ENCODE measurements around the gene OSBPL2.

The OSBPL2 gene

GRCh38 chr20:62315773-62316172 lies 77.5 kb downstream of the OSBPL2 start:
- DNase-seq, result no peak

DNA sequence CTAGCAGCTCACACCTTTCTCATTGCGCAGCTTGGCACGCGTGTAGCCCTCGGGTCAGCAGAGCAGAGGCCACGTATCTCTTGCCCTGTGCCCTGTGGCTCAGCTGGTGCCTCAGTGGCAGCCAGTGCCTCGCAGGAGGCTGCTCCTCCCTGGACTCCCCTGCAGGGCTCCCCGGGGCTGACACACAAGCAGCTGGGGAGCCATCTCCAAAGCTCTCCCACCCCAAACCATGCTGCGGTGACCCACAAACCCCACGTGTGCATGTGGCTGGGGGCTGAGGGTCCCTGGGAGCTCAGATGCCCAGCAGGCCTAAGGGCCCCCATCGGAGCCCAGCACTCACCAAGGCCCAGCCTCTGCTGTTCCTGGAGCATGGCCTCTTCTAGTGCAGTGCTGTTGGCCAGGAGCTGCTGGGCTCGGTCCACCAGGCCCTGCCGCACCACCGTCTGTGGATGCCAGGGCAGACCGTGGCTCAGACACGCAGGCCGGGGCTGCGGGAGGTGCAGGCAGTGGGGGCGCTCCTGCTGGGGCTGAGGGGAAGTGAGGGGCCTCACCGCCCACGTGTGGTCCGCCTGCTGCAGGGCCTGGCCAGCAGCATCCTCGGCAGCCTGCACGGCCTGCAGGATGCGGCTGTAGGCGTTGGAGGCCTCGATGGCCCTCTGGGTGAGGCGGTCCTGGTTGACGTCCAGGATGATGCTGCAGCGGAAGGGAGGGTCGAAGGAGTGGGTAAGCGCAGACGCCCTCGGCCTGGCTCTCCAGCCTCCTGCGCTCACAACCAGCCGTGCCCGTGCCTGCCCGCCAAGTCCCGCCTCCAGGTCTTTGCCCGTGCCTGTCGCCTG lies 78.2 kb downstream of the OSBPL2 start:
- DNase-seq, result no peak

- DNase-seq, result no peak
These were observed 78.9 kb downstream of the OSBPL2 start for GRCh38 chr20:62317167-62317655.

DNA sequence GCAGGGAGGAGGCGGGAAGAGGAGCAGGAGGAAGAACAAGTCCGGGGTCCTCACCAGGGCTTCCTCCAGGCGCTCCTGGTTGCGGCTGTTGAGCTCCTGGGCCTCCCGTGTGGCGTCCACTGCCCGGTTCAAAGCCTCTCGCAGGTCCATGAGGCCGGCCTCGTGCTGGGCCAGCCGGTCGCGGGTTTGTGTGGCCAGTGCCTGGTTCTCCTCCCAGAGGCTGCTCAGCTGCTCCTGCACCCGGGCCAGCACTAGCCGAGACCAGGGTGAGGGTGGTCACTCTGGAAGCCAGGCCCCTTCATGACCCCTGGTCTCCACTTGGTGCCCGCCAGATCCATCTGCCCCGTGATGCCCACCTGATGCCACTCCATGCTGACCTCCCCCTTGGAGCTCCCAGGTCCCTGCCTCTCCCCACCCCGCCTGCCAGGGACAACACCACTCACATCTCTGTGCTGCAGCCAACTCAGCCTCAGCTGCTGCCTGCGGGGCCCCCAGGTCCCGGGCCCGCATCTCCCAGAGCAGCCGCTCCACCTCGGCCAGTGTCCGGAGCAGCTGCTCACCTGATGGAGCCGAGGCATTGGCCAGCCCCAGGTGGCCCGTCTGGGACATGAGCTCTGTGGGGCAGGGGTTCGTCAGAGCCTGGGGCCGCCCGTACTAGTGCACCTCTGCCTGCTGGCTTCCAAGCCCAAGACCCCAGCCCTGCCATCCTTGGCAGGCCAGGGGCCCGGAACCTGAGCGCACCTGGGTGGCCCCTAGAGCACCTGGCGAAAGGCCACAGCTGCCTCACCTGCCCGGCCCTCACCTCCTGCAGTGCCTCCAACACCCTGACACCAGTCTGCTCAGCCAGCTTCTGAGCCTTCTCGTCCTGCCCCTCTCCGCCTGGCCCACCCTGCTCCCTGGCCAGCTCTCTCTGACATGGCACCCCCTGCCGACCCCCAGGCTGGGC lies 80.4 kb downstream of the OSBPL2 start:
- no peak for DNase-seq

- DNase-seq, result no peak
These were observed 81.1 kb downstream of the OSBPL2 start for GRCh38 chr20:62319346-62319909.

DNA sequence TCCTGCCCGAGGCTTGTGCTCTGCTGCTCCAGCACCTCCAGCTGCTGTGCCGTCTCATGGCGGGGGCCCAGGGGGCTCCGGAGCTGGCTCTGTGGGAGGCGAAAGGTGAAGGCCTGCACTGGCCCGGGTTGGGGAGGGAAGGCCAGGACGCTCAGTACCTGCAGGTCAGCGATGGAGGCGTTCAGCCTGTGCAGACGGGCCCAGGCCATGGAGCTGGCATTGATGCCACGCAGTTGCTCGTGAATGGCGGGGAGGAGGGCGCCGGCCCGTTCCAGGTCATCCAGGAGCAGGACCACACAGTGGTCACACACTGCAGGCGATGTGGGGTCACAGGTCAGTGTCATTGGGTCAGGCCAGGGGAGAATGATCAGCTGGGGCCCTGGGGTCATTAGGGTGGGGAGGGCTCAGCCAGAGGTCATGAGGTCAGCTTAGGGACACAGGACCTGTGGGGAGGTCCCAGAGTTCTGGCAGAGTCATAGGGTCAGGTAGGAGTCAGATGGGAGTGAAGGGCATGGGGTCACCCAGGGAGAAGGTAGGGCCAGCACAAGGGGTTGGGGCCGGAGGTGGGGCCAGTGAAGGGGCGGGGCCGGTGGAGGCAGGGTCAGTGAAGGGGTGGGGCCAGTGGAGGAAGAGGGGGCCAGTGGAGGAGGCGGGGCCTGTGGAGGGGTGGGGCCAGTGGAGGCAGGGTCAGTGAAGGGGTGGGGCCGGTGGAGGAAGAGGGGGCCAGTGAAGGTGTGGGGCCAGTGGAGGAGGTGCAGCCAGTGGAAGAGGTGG lies 82.4 kb downstream of the OSBPL2 start:
- no peak for DNase-seq

- no peak for DNase-seq
These were observed 83.2 kb downstream of the OSBPL2 start for GRCh38 chr20:62321521-62321948.

- no peak for DNase-seq
These were observed 83.7 kb downstream of the OSBPL2 start for GRCh38 chr20:62321975-62322374.

GRCh38 chr20:62322492-62323041 lies 84.2 kb downstream of the OSBPL2 start:
- DNase-seq, result no peak

GRCh38 chr20:62323146-62323979 lies 85.0 kb downstream of the OSBPL2 start:
- DNase-seq, result no peak

DNA sequence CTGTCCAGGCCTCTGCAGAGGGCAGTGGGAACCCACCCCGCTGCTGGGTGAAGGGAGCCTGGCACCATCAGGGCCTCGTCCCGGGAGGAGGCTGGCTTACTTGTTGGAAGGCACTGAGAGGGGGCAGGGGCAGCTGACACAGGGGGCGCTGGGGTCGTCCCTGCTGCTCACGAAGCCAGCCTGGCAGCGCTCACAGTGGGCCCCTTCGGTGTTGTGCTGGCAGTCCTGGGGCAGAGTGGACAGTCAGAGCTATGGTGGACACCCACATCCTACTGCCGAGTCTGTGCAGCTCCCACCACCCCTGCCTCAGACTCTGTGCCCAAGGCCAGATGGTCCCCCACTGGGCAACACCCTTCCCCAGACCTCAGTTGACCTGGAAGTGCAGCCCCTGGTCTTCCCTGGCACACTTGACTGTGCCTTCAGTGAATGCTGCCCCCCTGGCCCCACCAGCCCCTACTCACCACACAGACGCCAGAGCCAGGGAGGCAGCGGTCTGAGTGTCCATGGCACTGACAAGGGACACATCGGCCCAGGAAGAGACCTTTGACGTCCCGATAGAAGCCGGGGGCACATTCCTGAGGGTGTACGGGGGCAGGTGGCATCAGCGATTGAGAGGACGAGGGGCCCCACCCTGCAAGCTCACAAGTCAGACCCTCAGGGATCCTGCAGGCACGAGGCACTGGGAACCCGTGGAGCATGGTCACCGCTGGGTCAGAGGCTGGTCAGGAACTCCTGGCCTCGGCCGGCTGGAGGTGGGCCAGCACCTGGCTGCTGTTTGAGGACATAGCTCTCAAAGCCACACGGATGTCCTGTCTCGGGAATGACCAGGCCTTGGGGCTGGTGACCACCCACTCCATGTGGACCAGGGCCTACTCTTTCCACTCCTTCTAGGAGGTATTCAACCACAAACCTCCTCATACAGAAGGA lies 85.9 kb downstream of the OSBPL2 start:
- DNase-seq, result no peak

DNA sequence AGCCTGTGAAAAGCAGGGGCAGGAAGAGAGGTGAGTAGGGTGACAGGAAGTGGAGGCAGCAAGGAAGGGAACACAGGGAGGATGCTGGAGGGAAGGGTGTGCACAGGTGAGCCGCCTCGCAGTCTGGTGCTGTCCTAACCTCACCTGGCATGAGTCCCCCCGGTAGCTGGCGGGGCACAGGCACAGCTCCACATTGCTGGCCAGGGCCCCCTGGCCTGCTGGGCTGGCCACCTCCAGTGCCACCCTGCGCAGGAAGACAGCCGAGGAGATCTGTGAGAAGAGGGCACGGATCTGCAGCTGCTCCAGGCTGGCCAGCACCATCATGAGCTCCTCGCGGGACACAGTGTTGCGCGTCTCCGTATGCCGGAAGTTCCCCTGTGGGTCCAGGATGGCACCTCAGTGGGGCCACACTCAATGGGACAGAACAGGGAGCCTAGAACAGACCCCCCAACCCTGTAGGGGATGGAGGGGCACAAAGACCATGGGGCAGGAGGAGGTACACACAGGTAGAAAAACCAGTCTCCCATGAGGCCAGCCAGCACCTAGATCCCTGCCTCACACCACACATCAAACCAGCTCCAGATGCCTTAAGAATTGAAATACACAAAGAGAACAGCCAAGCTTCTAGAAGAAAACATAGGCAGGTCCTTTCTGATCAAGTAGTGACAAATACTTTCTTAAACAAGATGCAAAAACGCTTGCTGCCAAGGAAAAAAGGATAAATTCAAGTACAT lies 87.0 kb downstream of the OSBPL2 start:
- DNase-seq, result no peak

- no peak for DNase-seq
These were observed 88.2 kb downstream of the OSBPL2 start for GRCh38 chr20:62326559-62326958.

- no peak for DNase-seq
These were observed 88.8 kb downstream of the OSBPL2 start for GRCh38 chr20:62326959-62327725.

- no peak for DNase-seq
These were observed 89.6 kb downstream of the OSBPL2 start for GRCh38 chr20:62327726-62328495.

DNA sequence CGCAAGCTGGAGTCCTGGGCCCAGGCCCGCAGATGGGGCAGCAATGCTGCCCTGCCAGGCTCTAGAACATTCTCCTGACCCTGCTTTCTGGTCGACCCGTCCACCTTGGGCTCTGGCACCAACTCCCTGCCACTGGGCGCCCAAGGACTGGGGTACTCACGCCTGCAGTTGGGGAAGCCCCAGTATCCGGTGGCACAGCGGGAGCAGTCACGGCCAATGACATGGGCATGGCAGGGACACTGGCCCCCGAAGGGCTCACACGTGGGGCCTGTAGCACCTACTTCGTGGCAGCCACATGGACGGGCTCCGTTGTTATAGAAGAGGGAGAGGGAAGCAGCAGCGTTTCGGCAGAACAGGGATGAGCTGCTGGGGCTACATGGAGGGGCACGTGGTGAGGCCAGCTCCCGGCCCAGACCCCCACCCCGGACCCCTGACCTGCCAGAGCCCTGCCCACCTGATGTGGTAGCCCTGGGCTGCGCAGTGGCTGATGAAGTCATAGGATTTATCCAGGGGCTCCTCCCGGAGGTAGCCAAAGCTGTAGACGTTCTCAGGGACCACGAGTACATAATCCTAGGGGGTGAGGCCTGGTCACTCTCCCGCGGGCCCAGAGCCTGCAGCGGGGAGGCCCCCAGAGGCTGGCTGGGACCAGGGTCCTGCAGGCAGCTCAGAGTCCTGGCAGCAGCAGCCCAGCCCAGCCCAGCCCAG lies 90.5 kb downstream of the OSBPL2 start:
- DNase-seq, result no peak
